HG02642 (cell line): Measurements from ENCODE around the gene ARSI.

Experiments
- ATAC-seq: cut with Tn5 transposase; IDR thresholded peaks from one replicate; pipeline ENCODE4 v1.9.1; 2021; ENCODE audit warnings: mild to moderate bottlenecking; ENCODE audit not compliant: unreplicated experiment, poor library complexity

The ARSI gene

DNA sequence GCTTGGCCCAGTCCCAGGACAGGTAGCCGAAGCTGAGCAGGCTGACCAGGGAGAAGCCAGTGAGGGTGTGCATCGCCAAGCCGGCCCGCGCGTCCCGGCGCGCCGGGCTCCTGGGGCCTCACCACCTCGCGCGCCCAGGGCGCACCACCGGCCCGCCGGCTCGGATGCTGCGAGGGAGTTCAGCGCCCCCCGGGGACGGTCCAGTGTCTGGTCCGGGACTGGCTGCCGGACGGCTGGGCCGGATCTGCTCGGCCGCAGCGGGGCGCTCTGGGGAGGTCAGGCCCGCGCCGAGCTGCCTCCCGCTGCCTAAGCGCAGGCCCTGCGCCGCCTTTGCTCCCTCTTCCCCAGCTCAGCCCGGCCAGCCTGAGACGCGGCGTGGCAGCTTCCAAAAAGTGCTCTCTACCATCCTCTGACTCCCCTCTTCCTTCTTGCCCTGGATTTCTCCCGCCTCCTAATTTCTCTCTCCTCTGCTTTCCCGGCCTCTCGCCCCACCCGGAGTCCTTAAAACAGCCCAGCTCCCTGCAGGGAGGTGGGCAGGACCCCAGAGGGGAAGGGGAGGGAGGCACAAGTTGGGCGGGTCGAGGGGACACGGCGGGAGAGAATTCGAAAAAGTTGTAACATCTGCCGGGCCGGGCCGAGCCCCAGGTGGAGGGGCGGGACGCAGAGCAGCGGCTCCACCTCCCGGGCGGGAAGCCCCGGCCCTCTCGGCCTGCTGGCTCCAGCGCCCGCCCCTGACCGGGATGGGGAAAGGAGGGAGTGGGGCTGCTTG lies at the start of gene ARSI:
Gene ARSI (minus strand): TSS at position 605 of the 769 bp plus-strand sequence. CDS start 532 bp downstream, at position 73.
- ATAC-seq, result no peak

DNA sequence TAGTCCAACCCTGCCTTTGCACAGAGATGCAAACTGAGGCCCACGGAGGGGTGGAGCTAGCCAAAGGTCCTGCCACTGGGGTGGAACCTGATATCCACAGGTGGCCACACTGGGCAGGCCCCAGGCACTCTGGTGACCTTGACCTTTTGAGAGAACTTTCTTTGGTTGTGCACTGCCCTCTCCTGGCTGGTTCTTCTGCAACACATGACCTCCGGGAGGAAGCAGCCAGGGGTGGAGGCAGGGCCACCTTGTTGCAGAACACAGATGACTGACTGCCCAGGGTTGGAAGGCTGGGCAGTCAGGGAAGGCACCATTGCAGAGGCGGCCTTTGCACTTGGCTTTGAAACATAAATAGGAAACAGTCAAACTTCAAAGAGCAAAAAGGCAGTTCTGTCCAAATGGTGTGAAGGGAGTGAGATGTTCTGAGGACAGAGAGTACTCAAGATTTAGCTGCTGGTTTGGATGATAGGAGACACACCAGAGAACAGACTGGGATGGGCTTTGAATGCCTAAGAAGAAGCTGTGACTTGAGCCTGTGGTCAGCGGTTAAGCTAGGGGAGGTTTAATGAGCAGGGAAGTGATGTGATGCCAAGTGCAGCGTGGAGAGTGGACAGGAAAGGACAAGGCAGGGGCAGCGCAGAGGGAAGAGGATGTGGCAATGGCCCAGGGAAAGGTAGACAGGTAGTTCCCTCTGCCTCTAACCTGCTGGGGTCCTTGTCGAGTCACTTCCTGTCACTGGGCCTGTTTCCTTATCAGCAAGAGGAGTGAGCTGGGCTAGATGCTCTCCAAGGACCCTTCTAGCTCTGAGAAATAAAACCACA lies 48.0 kb upstream of the ARSI start:
- ATAC-seq, result peak; percentile 86

DNA sequence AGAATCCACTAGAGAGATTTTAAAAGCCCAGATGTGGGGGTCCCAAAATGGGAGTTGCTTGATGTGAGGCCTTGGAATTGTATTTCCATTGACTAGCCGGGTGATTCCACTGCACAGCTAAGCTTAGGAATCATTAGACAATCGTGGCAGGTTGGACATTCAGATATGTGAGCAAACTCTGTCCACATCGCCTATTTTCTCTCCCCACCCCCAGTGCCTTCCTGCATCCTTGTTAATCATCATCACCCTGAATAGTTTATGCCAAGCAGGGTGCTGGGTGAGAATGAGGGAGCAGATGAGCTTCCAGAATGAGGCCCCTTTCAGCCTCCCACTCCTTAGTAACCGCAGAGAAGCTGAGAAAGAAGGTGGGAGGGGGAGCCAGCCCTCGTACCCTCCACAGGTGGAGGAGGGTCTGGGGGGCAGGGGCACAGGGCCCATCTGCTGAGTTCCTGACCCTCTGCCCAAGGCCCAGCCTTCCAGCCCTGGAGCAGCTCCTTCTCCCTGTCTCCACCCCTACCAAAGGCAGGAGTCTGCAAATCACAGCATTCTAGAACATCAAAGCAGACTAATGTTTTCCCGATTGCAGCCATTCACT lies 47.1 kb upstream of the ARSI start:
- ATAC-seq, result no peak

DNA sequence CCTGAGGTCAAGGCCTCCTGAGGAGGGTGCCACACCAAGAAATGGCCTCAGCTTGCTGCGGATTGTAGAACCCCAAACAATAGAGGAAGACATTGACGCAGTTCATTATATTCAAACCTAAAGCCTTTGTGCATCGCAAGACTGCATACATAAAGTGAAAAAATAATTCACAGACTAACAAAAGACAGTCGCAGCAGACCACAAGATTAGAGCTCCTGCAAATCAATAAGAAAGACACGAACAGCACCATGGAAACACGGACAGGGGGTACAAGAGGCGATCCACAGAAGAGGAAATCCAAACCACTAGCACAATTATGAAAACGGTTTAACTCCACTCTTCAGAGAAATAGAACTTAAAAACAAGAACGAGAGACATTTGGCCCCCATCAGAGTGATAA lies 44.7 kb upstream of the ARSI start:
- ATAC-seq, result no peak

DNA sequence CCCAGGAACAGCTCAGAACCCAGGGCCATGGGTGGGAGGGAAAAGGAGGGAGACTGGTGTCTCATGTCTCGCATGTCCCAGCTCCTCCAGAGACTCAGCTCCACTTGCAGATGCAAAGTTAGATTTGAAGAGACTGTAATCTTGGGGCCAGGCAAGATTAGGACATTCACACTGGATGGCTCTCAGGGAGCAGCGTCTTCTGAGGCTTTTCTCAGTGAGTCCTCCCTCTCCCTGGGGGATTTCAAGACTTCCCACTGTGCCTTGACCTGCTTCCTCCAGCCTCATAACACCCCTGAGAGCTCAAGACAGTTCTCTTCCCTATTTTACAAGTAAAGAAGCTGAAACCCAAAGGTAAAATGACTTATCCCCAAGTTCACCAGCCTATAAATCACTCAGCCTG lies 44.3 kb upstream of the ARSI start:
- ATAC-seq, result no peak

DNA sequence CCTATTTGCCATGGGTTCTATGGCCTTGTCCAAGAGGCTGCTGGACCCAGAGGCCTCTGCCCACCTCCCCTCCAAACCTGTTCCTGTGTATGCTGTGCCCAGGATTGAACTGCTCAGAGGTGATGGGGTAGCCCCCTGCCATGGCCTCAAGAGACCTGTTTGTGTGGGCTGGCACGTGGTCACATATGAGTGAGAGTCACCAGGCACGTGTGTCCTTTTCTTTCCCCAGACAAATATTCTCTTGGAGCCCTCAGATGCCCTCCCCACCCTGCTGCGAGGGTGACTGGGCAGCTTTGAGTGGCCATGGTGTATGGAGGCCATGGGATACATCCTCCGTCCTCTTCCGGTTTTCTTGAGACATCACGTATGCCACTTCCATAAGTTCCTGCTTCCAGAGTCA lies 43.9 kb upstream of the ARSI start:
- no peak for ATAC-seq

DNA sequence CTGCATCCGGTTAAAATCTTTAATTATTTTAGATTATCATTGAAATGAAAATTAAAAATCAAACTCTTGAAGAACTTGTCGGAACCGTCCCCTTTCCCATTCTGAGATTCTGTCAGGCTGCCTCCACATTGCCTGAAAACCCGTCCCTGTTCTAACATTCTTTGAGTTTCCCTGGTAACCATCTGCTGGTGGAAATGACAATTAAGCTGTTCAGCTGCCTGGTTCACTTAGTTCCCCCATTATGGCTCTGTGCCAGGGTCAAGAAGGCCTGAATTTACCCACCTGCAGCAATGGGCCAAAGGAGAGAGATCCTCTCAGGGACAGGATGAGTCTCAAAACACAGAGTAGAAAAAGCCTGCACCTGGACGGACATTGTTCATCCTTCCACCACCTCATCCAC lies 43.0 kb upstream of the ARSI start:
- no peak for ATAC-seq

DNA sequence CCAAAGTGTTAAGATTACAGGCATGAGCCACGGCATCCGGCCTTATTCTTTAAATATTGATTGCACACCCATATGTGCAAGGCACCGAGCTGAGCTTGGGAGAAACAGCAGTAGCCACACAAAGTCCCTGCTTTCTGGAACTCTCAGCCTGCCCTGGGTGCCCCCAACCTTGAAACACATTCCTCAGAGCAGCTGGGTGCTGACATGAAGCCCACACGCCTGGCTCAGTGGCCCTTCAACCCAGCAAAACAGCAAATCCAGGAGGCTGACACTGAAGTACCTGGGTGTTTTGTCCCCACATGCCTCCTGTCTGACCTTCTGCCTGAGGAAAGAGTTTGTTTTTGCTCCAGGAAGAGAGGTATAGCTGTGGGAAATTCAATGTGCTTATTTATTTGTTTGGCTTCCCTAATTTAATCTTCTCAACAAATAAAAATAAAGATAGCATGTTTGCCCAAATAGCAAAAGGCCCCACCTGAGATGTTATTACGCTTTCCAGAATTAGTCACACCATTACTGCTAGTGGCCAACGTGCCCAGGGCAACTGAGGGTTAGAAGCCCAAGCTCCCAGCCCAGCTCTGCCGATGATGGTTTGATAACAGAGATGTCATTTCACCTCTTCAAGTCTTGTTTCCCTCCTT lies 41.4 kb upstream of the ARSI start:
- ATAC-seq, result no peak

DNA sequence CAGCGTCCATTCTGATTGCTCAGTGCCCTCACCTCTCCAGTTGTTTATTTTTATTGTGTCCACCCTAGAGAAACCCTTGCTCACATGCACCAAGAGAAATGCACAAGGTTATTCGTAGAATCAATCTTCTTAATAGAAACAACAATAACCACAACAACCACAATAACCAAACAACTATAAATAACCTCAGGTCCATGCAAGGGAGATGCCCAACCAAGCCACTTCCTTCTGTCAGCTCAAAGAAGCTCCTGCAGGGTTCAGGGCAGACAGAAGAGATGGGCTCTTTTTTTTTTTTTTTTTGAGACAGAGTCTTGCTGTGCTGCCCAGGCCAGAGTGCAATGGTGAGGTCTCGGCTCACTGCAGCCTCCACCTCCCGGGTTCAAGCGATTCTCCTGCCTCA lies 39.9 kb upstream of the ARSI start:
- no peak for ATAC-seq

DNA sequence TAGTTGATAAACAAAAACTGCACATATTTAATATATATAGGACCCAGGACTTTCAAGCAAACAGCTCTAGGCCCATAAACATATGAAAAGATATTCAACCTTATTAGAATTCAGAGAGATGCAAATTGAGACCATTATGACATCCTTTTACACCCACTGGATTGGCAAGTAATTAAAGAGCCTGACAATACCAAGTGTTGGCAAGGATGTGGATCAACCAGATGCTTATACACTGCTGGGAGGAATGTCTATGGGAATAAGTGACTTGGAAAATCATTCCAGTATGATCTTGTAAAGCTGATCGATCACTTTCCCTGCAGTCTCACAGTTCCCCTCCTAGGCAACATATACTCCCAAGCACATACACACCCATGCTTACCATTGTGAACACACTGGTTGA lies 39.3 kb upstream of the ARSI start:
- ATAC-seq, result no peak

DNA sequence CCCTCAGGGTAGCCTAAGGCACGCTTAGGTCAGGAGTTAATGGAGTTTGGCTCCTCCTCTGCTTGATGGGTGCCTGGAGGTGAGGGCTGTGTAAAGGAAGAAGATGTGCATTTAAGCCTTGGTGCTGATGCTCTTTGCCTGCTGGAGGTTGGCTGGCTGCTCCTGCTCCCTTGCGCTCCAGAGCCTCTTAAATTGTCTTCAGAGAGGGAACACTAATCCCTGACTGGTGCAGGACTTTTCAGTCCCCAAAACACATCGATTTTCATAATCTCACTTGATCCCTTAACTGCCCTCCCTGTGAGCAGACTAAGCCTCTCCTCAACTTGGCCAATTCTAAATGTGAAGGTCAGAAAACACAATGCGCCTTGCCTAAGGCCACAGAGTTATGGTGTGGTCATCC lies 38.6 kb upstream of the ARSI start:
- no peak for ATAC-seq

DNA sequence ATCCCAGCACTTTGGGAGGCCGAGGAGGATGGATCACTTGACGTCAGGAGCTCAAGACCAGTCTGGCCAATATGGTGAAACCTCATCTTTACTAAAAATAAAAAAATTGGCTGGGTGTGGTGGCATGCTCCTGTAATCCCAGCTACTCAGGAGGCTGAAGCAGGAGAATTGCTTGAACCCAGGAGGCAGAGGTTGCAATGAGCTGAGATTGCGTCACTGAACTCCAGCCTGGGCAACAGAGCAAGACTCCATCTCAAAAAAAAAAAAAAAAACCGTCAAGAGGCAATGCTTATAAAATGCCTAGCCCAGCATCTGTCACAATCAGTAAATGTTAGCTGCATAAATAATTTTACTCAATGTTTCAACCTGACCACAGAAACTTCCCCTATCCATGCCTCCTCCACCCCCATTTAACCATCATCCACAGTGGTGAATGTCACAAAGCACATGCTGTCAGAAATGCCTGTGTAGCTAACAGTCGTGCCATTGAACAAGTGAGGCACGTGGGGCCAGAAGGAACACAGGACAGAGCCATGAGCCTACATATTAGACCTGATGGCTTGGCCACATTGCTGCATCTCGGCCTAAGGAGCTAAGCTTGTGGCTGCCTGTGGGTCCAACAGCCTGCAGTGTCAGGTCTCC lies 38.0 kb upstream of the ARSI start:
- ATAC-seq, result no peak

DNA sequence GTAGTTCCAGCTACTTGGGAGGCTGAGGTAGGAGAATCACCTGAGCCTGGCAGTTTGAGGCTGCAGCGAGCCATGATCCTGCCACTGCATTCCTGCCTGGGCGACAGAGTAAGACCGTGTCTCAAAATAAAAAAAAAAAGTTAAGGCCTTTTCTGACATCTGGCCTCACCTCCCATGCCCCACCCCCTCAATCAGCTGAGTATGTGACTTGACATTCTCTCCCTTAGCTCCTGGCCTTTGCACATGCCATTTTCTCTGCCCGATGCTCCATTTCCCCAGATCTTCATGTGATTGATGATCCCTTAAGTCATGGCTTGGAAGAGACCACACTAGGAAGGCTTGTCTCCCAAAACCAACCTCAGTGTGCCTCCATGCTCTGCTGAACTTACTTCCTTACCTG lies 37.1 kb upstream of the ARSI start:
- ATAC-seq, result no peak

DNA sequence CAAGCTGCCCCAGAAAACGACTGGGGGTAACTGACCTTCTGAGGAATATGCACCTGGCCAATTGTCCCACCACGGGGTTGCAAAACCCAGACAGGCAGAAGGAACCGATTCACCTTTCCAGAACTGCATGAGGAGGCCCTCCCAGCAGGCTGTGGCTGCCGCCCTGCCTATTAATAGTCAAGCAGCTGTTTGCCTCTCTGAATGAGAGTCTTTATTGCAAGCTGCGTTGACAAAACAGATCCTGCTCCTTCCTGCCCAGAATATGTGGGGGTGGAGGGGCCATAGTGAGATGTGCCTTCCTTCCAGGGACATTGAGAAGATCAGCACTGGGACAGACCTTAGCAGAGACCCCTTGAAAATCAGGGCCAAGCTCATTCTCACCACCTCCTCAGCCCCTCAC lies 36.5 kb upstream of the ARSI start:
- ATAC-seq, result no peak

DNA sequence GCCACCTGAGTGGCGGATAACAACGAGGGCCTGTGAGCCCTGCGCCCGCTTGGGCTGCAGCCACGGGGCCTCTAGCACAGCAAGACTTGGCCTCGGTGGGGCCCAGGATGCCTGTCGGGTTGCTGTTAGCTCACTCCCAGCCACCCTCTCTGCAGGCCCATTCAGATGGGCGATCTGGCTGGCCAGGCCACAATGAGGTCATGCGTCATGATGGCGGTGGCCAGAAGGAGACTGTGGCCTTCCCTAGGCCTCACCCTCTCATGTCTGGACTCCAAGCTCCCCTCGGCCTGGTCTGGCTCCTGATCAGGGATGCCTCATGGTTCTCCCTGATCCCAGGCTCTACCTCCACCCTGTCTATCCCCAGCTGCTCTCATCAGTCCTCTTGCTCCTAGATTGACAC lies 35.8 kb upstream of the ARSI start:
- no peak for ATAC-seq

DNA sequence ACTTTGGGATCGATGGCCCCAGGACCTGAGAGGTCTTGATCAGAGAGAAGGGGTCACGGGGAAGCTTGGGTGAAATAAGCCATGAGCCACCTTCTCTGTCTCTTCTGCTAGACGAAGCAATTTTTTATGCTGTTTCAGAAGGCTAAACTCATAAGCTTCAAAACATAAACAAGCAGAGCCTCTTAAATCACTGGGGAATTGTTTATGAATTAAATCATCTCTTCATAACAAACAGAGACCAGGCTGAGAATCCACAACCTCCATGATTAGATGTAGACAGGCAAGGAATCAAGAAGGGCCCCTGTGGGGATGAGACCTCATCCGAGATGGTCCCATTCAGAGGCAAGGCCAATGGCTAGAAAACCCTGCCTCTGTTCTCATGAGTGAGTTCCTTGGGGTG lies 33.1 kb upstream of the ARSI start:
- ATAC-seq, result no peak

DNA sequence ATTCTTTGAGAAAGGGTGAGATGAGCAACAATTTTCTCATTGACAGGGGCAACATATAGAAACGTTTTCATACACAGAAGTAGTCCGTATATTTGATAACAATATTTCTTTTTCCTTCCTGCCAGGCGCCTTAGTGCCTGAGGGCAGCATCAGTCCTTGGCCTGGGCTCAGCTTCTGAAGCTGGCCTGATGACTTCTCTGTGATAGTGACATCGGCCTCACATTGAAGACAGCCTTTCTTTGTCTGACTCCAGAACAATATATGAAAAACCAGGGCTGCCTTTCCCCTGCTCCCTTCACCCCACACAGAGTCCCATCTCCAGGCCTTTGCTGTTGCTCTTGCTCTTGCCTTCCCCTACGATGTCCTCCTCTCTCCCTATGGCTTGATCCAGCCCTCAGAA lies 30.7 kb upstream of the ARSI start:
- ATAC-seq, result no peak

DNA sequence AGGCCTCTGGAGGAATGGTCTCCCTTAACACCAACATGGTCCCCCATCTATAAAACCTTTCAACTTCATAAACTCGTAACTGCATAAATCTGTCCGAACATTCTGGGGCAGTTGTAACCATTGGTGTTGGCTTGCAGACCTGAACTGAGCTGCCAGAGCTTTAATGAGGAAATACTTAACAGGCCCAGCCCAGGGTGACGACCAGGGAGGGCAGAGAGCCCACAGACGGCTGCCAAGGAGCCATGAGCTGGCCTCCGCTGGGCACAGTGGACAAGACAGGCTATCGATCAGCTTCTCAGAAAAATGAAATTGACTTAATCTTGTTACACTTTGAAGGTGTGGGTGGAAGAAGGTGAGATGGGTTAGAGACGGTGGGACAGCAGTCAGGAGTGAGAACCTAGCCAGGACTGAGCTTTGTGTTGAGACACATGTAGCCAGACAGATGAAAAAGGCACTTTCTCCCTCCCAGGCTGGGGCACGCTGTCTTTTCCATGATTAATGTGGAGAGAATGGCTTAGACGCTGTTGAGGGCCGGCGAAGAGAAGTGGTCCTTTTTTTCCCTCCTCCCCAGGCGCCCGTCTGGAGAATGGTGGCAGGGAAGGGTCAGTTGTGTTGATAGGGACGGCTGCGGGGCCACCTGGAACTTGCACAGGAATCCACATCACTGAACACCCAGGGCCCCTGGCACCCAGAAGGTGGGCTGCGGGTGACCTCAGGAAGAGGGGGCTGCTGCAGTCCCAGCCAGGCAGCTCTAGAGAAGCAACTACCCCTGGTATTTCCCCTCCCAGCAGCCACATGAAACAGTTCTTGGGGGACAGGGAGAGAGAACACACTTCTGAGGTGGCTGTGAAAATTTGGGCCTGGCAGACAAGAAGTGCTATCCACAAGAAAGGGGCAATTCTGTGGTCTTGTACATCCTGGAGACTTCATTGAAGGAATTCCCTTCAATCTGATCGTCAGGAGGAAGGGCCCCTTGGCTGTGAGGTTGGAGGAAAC lies 27.5 kb upstream of the ARSI start:
- no peak for ATAC-seq

DNA sequence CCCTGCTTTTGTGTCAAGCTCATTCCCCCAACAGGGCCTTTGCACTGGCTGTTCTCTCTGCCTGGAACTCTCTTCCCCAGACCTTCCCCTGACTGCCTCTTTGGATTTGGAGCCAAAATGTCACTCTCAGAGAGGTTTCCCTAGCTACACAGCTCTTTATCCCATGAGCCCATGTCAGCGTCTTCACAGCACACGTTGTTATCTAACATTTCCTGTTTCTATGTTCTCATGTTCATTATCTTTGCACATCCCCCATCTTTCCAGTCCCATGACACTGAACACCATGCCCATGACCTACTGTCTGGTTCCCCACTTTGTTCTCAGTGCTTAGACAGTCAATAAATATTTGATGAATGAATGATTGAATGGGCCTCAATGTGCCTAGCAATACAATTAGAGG lies 26.3 kb upstream of the ARSI start:
- no peak for ATAC-seq
